HG02759 (cell line): Measurements from ENCODE around the gene CDC20.
"Not testable (repeated sequence)": the region's sequence is repeated elsewhere in the genome, so short reads cannot be mapped to it uniquely, and the experiment has no call there.

Source experiments
- ATAC-seq: cut with Tn5 transposase; IDR thresholded peaks from one replicate; pipeline ENCODE4 v1.9.1; 2021; ENCODE audit warnings: mild to moderate bottlenecking, moderate library complexity; ENCODE audit not compliant: unreplicated experiment

Gene CDC20

DNA sequence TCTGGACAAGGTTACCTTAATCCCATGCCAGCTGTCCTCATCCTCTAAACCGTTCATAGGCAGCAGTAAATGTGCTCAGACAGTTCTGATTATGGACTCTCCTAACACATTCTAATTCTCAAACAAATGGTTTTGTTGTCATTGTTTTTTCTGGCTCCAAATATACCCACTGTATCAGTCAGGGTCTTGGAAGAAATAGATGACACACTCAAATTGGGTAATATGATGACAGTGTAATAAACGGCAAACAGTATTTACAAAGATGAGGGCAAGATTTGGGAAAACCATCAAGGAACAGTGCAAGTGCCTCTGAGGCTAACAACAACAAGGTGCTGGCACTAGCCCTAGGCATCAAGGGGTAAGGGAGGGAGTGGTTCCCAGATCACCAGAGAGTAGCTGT, 4.3 kb upstream of the CDC20 start:
- no peak for ATAC-seq

- no peak for ATAC-seq
Observed at GRCh38 chr1:43354936-43355335, 3.8 kb upstream of the CDC20 start.

GRCh38 chr1:43357251-43357650, 1.5 kb upstream of the CDC20 start:
- no peak for ATAC-seq

- ATAC-seq: peak; percentile 22
Observed at GRCh38 chr1:43358121-43358745, 548 bp upstream of the CDC20 start.

- ATAC-seq: no peak
Observed at GRCh38 chr1:43359696-43360095, 915 bp downstream of the CDC20 start.

GRCh38 chr1:43360616-43361015, 1.8 kb downstream of the CDC20 start:
- ATAC-seq: no peak

GRCh38 chr1:43363283-43363934, 4.6 kb downstream of the CDC20 start:
- ATAC-seq: no peak

DNA sequence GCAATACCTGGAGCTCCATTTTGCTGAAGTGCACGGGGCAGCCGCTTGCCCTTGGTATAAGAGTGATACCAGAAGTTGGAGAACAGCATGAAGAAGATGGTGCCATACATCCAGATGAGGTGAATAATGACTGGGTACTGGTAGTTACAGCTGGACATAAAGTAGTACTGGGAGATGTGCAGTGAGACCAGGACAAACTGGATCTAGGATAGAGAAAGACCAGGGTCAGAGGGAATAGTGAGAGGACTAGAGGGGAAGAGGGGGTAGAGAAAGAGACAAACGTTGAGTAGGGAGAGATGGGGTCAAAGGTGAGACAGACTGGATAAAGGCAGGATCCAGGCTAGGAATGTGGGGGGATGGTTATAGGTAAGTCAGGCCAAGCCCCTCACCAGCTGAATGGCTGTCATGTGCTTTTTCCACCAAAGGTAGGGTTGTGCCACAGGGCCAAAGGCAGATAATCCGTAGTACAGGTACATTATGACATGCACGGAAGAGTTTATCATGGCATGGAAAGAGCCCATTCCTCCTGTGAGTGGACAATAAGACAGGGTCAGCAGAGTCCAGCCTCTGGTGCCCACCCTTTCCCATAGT, 5.2 kb downstream of the CDC20 start:
- no peak for ATAC-seq

DNA sequence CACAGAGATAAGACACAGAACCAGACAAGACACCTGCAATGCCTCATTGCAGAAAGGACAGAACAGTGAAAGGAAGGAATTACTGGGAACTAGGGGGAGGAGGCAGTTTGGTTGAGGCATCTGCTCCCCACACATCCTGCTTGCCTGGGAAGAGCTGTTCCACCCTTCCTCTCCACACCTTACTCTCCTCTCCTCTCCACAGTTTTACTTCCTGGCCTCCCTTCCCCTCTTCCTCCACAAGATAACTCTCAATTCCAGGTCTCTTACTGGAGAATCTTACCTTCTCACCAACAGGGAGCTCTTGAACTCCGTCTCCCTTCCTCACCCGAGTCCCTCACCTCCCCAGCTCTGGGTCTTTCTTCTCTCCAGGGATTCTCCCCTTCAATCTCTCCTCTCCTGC, 6.9 kb downstream of the CDC20 start:
- ATAC-seq: no peak

GRCh38 chr1:43366179-43366578, 7.4 kb downstream of the CDC20 start:
- ATAC-seq: no peak

- ATAC-seq: no peak
Observed at GRCh38 chr1:43366601-43367025, 7.8 kb downstream of the CDC20 start.

- peak; percentile 52 for ATAC-seq
Observed at GRCh38 chr1:43367026-43367903, 8.5 kb downstream of the CDC20 start.

- ATAC-seq: peak; percentile 88
Observed at GRCh38 chr1:43367904-43368645, 9.3 kb downstream of the CDC20 start, which contains the start of gene ELOVL1. TSS of gene ELOVL1 (minus strand) at chr1:43368011. CDS start at chr1:43365609, 2,402 bp downstream.

DNA sequence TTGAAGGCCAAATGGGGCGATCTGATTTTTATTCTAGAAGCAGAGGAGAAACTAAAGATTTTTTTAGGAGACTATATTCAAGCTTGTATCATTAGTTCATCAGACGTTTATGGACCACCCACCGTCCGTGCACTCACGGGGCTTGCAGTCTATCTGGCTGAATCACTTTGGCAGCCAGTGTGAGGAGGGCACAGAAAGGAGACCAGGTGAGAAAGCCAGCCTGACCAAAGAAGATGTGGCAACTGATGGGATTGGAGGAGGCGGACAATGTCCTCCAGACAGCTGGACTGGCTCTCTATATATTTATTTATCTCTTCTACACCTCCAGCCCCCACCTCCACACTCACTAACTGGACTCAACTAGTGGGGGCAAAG, 9.9 kb downstream of the CDC20 start:
- ATAC-seq: no peak

- not testable (repeated sequence) for ATAC-seq
Observed at GRCh38 chr1:43369779-43370178, 11.0 kb downstream of the CDC20 start.

GRCh38 chr1:43370564-43370963, 11.8 kb downstream of the CDC20 start:
- ATAC-seq: no peak

- ATAC-seq: no peak
Observed at GRCh38 chr1:43372172-43372571, 13.4 kb downstream of the CDC20 start.

DNA sequence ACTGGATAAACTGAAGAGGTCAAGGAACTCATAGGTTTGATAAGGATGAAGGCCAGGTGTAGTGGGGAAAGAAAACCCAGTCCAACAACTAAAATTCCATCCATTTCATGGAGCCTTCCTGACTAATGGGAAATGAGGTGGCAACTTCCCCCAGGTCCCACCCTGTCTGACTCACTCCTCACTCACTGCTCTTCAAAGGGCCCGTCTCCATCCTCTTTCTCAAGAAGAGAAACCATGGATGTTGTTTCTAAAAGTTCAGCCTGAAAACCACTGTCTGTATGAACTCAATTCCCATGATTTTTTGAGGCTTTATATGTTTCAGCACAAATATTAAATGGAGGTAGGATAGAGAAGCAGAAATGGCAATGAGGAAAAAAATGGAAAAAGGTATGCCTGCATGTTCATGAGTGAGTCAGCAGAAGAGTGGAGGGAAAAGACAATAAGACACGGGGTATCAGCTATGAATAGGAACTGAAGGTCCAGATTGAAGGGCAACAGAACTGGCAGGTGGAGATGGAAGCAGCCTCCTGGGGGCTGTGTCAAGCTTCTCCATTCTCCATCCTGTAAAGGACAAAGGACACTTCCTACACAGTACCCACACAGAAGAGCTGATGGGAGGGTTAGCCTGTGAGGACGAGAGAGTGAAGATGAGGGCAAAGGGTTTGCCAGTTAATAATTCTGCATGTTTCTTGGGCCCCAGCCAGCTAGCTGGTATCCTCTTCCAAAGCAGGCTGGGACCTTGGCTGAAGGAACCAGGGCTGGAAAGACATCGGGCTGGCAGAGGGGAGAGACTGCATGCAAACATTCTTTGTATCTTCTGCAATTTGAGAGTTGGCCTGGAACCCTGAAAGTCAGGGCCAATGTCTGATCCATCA, 14.5 kb downstream of the CDC20 start:
- no peak for ATAC-seq

DNA sequence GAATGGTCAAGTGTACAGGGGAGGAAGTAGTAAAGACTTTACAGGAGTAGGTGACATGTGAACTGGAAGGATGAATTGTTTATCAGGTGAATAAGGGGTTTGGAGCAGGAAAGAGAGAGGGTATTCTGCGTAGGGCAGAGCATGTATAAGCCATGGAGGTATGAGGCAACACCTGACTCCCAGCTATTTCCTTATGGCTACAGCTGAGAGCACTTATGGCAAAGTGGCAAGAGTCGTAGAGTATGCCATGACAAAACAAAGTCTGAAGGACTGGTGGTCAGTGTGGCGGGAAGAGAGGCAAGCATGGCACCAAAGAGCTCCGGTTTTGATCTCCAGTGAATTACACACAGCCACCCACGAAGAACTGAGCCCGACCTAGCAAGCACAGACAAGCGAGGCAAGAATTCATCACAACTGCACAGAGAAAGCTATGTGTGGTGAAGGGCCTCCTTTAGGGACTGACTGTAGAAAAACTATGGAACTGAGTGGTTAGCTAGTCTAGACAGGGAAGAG, 18.0 kb downstream of the CDC20 start:
- ATAC-seq: no peak
